Stimulated activated CD4-positive, alpha-beta T cell treated with anti-CD3 and anti-CD28 coated beads, Interleukin-4, amount 100 ng/mL, for 24 hours (primary cell): ENCODE results near the gene HAS3.
A peak's percentile ranks its signal among the peaks of the same experiment; 100 is the strongest.

Experiments
- DNase-seq: peaks from one replicate; pipeline ENCODE4 v3.0.0-alpha.2; 2020

Gene HAS3

GRCh38 chr16:69094501-69094900 lies 11.0 kb upstream of the HAS3 start:
- no peak for DNase-seq

DNA sequence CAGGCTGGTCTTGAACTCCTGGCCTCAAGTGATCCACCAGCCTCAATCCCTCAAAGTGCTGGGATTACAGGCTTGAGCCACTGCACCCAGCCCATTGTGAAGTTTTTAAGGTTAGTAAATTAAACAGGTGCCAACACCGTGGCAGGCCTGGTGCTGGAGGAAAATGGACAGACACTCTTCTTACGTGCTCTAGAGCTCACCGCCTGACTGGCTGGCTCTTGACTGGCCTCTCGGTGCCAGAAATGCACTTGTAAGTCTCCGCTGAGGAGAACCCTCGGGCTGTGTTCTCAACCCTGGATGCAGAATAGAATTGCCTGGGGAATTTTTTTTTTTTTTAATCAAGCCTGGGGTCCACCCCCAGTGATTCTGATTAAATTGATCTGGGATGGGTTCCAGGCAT lies 10.3 kb upstream of the HAS3 start:
- no peak for DNase-seq

DNA sequence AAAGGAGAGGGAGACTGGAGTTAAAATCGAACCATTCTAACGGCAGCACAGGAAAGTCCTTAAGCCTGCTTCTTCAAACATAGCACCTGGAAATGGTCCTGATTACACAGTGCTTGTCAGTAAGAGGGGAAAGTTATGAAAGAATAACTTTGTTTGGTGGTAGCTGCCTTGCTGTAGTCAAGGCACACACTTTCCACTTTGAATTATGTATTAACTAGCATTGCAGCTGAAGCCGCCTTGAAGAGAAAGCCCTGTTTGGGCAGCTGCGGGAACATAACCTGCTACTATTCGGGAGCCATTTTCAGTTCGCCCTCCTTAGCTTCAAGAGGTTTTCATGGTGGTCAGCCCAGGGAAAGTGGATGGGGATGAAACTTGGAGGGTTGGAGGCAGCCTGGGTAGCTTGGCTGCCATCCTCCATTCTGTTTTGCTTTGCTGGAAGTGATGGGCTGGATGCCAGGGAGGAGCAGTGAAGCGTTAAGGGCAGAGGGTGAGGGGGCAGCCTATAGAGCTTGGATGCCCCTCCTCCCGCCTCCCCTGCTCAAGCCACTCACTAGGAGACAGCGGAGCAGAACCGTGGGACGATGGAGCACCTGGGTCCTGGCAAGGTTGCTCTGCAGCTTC lies 5.3 kb upstream of the HAS3 start:
- DNase-seq = no peak

GRCh38 chr16:69106491-69107315 lies 1.2 kb downstream of the HAS3 start:
- DNase-seq = no peak

- no peak for DNase-seq
These were observed 2.0 kb downstream of the HAS3 start for GRCh38 chr16:69107316-69107962.

DNA sequence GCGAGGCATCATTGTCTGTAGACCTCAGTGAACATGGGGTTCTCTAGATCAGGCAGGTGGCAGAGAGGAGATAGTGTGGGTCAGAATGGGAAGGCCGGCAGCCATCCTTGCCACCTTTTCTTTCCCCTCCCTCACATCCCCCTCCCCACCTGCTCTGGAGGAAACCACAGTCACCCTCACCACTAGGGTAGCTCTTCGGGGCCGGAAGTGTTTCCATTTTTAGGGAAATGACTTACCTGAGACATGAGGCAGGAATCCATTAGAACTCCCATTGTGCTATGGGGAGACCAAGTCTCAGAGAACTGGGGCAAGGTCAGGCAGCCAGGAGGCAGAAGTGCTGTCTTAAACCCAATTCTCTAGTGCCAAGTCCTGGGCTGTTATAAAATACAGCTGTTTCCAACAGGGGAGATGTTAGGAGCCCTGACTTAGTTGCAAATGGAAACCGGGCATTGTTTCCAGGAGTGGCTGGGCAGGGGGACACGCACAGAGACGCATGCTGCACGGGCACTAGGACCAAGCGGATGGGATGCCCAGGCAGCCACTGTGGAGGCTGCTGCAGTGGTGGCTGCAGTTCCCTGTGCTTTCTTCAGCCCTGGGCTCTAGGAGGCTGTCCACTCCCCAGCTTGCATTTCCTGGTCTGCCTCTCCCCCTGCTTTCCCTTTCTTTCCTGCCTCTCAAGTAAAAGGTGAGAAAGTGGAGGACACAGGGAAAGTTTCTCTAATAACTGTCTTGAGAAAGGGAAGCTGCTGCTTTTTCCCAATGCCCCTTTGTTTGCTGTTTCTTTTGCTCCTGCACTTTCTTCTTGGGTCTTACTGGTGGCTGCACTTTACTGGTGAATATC lies 2.8 kb downstream of the HAS3 start:
- no peak for DNase-seq

- DNase-seq = no peak
These were observed 3.4 kb downstream of the HAS3 start for GRCh38 chr16:69108905-69109252.

DNA sequence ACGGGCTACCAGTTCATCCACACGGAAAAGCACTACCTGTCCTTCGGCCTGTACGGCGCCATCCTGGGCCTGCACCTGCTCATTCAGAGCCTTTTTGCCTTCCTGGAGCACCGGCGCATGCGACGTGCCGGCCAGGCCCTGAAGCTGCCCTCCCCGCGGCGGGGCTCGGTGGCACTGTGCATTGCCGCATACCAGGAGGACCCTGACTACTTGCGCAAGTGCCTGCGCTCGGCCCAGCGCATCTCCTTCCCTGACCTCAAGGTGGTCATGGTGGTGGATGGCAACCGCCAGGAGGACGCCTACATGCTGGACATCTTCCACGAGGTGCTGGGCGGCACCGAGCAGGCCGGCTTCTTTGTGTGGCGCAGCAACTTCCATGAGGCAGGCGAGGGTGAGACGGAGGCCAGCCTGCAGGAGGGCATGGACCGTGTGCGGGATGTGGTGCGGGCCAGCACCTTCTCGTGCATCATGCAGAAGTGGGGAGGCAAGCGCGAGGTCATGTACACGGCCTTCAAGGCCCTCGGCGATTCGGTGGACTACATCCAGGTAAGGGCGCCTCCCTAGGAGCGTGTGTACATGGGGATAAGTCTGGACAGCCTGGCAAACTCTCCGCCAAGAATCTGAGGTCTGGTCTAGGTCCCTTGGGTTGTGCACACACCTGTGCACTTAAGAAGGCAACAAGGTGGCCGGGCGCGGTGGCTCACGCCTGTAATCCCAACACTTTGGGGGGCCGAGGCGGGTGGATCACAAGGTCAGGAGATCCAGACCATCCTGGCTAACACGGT lies 4.2 kb downstream of the HAS3 start:
- no peak for DNase-seq

GRCh38 chr16:69110406-69110805 lies 5.0 kb downstream of the HAS3 start:
- no peak for DNase-seq

DNA sequence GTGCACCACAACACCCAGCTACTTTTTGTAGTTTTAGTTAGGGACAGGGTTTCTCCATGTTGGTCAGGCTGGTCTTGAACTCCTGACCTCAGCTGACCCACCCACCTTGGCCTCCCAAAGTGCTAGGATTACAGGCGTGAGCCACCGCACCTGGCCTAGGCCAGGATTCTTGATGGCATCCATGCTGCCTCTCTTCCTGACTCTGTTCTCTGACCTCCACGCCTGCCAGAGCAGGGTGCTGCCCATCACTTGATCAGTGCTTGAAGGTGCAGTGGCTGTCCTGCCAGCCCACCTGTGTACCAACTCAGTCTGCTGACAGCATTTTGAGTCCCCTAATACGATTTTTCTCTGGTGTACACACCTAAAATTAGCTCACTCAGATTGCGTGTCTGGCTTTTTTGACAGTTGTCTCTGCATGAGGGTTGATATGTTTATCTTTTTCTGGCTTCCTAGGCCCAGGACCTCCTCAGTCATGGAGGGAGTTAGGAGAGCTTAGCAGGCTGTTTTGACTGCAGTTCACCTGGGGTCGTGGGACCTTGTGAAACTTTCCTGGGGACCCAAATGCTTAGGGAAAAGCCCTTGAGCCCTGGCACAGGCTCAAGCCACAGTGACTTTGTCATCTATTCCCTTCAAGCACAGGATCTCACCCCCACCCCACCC lies 5.9 kb downstream of the HAS3 start:
- no peak for DNase-seq

GRCh38 chr16:69111876-69112230 lies 6.4 kb downstream of the HAS3 start:
- no peak for DNase-seq

GRCh38 chr16:69112285-69113129 lies 7.1 kb downstream of the HAS3 start:
- DNase-seq = peak; percentile 60

DNA sequence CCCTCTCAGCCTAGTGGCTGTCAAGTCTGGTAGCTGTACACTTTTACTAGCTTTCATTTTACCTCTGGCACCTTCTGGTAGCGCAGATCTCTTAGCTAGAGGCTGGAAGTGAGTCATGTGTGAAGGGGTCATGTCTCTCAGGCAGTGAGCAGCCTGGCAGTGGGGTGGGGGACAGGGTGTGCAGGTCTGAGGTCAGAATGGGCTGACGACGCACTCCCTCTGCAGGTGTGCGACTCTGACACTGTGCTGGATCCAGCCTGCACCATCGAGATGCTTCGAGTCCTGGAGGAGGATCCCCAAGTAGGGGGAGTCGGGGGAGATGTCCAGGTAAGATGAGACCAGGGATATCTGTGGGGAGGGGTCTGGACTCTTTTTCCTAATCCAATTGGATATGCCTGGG lies 7.8 kb downstream of the HAS3 start:
- DNase-seq = no peak

DNA sequence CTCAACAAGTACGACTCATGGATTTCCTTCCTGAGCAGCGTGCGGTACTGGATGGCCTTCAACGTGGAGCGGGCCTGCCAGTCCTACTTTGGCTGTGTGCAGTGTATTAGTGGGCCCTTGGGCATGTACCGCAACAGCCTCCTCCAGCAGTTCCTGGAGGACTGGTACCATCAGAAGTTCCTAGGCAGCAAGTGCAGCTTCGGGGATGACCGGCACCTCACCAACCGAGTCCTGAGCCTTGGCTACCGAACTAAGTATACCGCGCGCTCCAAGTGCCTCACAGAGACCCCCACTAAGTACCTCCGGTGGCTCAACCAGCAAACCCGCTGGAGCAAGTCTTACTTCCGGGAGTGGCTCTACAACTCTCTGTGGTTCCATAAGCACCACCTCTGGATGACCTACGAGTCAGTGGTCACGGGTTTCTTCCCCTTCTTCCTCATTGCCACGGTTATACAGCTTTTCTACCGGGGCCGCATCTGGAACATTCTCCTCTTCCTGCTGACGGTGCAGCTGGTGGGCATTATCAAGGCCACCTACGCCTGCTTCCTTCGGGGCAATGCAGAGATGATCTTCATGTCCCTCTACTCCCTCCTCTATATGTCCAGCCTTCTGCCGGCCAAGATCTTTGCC lies 9.0 kb downstream of the HAS3 start:
- DNase-seq = no peak

- DNase-seq = no peak
These were observed 9.5 kb downstream of the HAS3 start for GRCh38 chr16:69114976-69115355.

DNA sequence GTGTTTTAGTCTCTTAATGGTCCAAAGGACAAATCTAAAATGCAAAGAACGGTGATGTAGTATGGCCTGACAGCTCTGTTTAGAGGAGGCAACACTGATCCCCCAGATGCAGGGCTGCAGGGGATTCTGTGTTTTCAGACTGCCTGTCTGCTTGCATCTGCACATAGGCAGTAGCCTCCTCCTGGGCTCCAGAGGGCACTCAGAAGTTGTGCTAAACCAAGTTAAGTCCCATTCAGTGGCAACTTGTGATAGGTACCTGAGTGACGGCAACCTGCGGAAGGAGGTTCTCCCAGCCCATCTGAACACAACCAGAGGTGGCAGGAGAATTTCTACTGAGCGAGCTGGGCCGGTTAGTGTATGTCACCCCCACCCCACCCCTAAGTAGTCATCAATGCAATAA lies 9.9 kb downstream of the HAS3 start:
- DNase-seq = no peak

DNA sequence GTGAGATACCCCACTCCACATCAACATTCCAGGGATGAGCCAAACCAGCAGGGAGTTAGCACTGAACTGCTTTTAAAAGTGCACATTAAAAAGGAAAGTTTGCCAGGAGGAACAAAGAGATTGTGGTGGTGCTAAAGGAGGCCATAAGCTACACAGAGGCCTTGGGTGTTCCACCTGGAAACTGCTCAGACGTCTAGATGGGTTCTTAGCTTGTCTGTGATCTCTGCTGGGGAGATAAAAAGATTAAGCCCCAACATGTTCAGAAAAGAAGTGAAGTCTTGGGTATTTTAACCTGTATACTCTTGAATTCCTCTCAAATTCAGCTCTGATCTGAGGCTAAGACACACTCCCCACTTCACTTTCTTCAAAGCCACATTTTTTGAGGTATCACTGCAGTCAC lies 10.4 kb downstream of the HAS3 start:
- no peak for DNase-seq

- DNase-seq = no peak
These were observed 10.9 kb downstream of the HAS3 start for GRCh38 chr16:69116256-69116875.

- no peak for DNase-seq
These were observed 11.5 kb downstream of the HAS3 start for GRCh38 chr16:69116906-69117305.

GRCh38 chr16:69118468-69118867 lies 13.0 kb downstream of the HAS3 start:
- DNase-seq = no peak
